Trophoblast cell (in vitro differentiated cells and primary cell): ENCODE measurements around the gene ZNF662.

Experiments used
- DNase-seq, 2 donors: peaks; one replicate each; pipeline ENCODE4 v3.0.0-alpha.2; 2016
- H2AFZ ChIP-seq: 2 replicates; pipeline ENCODE4 v1.6.1; 2013; ENCODE audit warnings: low read length, moderate library complexity, mild to moderate bottlenecking; ENCODE audit not compliant: insufficient read depth, poor library complexity
- H2AK5ac ChIP-seq: 2 replicates; pipeline ENCODE4 v1.6.1; 2013; ENCODE audit warnings: mild to moderate bottlenecking, low read length
- H2BK120ac ChIP-seq: 2 replicates; pipeline ENCODE4 v1.6.1; 2013; ENCODE audit warnings: low read length, mild to moderate bottlenecking, moderate library complexity; ENCODE audit not compliant: insufficient read depth, poor library complexity
- H2BK12ac ChIP-seq: 2 replicates; pipeline ENCODE4 v1.6.1; 2013; ENCODE audit warnings: mild to moderate bottlenecking, low read length, moderate library complexity
- H2BK5ac ChIP-seq: 2 replicates; pipeline ENCODE4 v1.6.1; 2013; ENCODE audit warnings: low read length, low read depth, moderate library complexity, mild to moderate bottlenecking; ENCODE audit not compliant: poor library complexity
- H3K14ac ChIP-seq: 2 replicates; pipeline ENCODE4 v1.6.1; 2013; ENCODE audit warnings: mild to moderate bottlenecking, low read length
- H3K18ac ChIP-seq: 2 replicates; pipeline ENCODE4 v1.6.1; 2013; ENCODE audit warnings: mild to moderate bottlenecking, low read length
- H3K23ac ChIP-seq: 2 replicates; pipeline ENCODE4 v1.6.1; 2013; ENCODE audit warnings: low read length
- H3K27ac ChIP-seq: 2 replicates; pipeline ENCODE4 v1.5.1; 2013; ENCODE audit warnings: low read depth, mild to moderate bottlenecking, inconsistent platforms, low read length, moderate library complexity
- H3K27me3 ChIP-seq: 2 replicates; pipeline ENCODE4 v1.6.1; 2013; ENCODE audit warnings: inconsistent platforms, mild to moderate bottlenecking, low read length, moderate library complexity; ENCODE audit not compliant: insufficient read depth
- H3K36me3 ChIP-seq, 2 experiments: 1 replicate in 1 of 2; 2 replicates in 1 of 2; pipeline ENCODE4 v1.6.1; 2013; ENCODE audit warnings: low read length in 2 of 2, mild to moderate bottlenecking in 2 of 2, moderate library complexity in 1 of 2; ENCODE audit not compliant: insufficient read depth in 2 of 2, control insufficient read depth in 1 of 2
- H3K4ac ChIP-seq: 2 replicates; pipeline ENCODE4 v1.6.1; 2013; ENCODE audit warnings: low read depth, mild to moderate bottlenecking, low read length, moderate library complexity
- H3K4me1 ChIP-seq, 2 experiments: 1 replicate in 1 of 2; 2 replicates in 1 of 2; pipeline ENCODE4 v1.6.1; 2013; ENCODE audit warnings: low read length in 2 of 2, mild to moderate bottlenecking in 2 of 2, moderate library complexity in 1 of 2; ENCODE audit not compliant: insufficient read depth in 2 of 2, control insufficient read depth in 1 of 2
- H3K4me2 ChIP-seq: 2 replicates; pipeline ENCODE4 v1.6.1; 2013; ENCODE audit warnings: inconsistent platforms, mild to moderate bottlenecking, low read length, moderate library complexity
- H3K4me3 ChIP-seq: 2 replicates; pipeline ENCODE4 v1.5.1; 2013; ENCODE audit warnings: mild to moderate bottlenecking, low read depth, low read length, inconsistent platforms
- H3K79me1 ChIP-seq: one replicate; pipeline ENCODE4 v1.6.1; 2013; ENCODE audit warnings: low read length
- H3K79me2 ChIP-seq: 2 replicates; pipeline ENCODE4 v1.6.1; 2013; ENCODE audit warnings: low read length, mild to moderate bottlenecking; ENCODE audit not compliant: control insufficient read depth, insufficient read depth, poor library complexity
- H3K9ac ChIP-seq: 2 replicates; pipeline ENCODE4 v1.6.1; 2013; ENCODE audit warnings: mild to moderate bottlenecking, low read length
- H3K9me3 ChIP-seq: 2 replicates; pipeline ENCODE4 v1.6.1; 2013; ENCODE audit warnings: low read depth, mild to moderate bottlenecking, control low read depth, inconsistent platforms, low read length; ENCODE audit not compliant: insufficient read depth
- H4K12ac ChIP-seq: 2 replicates; pipeline ENCODE4 v1.6.1; 2013; ENCODE audit warnings: low read depth, mild to moderate bottlenecking, low read length, moderate library complexity
- H4K8ac ChIP-seq: 2 replicates; pipeline ENCODE4 v1.6.1; 2013; ENCODE audit warnings: low read depth, mild to moderate bottlenecking, low read length, moderate library complexity
- H4K91ac ChIP-seq: one replicate; pipeline ENCODE4 v1.6.1; 2013; ENCODE audit warnings: low read depth, mild to moderate bottlenecking, low read length, moderate library complexity
- WGBS: extraction: QIAGEN DNeasy Blood & Tissue Kit; methylation state at CpG from one replicate; pipeline ENCODE4 v1.1.7; 2013; ENCODE audit warnings: missing lambda C conversion rate; ENCODE audit not compliant: insufficient read length, insufficient coverage; ENCODE audit errors: extremely low coverage; 5-methylcytosine and 5-hydroxymethylcytosine counted together

Gene ZNF662

DNA sequence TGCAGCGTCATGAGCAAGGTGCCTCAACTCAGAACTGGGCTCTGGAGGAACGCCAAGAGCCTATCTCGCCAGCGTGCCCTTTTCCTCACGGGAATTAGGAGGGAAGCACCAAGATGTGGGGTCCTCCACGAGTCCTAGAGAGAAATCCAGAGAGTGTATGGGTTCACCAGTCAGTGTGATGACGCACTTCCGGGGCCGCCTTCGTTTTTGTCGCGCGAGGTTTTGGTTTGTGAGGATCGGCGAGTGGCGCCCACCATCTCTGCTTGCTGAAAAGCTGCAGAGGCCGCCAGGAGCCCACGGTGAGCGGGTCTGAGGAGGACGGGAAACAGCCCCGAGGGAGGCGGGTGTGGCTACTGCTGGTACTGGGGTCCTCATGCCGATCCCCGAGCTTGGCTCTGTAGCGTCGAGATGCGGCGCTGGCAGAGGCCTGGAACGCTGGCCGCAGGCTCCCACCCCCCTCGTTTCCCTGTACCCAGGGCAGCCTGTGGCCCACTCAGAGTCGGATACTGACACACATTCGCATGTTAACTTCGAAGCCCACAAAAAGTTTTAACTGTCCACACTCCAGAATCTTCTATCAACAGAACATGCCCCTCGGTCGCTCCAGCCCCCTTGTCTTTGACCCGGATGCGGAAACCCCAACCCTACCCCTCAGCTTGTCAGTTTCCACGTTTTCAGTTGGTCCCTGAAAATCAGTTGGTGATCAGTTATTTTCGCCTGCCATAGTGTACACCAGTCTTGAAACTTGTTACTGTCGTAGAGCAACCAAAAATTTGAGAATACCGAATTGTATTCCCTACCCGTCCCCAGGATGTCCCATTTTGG, 30.4 kb downstream of the ZNF662 start:
- Histone ChIP-seq H3K23ac (no peak overlapping the region), H2BK5ac (no peak overlapping the region), H2BK12ac (no peak overlapping the region), H3K4me2 (no peak overlapping the region), H4K8ac (no peak overlapping the region), H3K18ac (no peak overlapping the region), H3K4me1 (no peaks in the 10 kb centered on the region), H4K12ac (no peak overlapping the region), H2AFZ (no peak overlapping the region), H2BK120ac (no peak overlapping the region), H4K91ac (no peak overlapping the region), H3K9ac (no peak overlapping the region), H3K4me3 (no peak overlapping the region), H3K9me3 (no peaks in the 10 kb centered on the region), H3K79me1 (no peaks in the 10 kb centered on the region), H3K27ac (no peak overlapping the region), H3K4ac (no peak overlapping the region), H3K27me3 (no peaks in the 10 kb centered on the region), H3K14ac (no peak overlapping the region), H3K79me2 (no peaks in the 10 kb centered on the region), H2AK5ac (no peak overlapping the region), H3K36me3 (no peaks in the 10 kb centered on the region)
- WGBS: no CpG with 5 or more reads among the region's 43 CpGs
- no peak for DNase-seq

DNA sequence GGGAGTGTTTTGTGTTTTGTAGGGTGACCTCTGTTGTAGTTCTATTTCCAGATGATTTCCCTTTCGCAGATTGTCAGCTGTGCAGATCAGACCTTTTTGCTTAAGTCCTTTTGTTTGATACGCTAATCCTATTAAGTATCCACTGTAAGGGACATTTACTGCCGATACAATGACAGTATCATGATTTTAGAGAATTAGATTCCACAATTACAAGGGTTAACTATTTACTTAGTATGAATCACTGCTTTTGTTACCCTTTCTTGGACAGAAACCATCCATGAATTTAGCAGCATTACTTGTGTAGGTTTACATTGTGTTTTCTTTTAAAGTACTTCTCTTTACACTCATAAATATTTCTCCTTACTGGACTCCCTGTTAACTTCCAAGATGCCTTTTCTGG, 31.4 kb downstream of the ZNF662 start:
- no peak overlapping the region for H4K8ac ChIP-seq
- H3K4me3 ChIP-seq: no peak overlapping the region
- H3K14ac ChIP-seq: no peak overlapping the region
- H2BK120ac ChIP-seq: no peak overlapping the region
- H4K12ac ChIP-seq: no peak overlapping the region
- H2AFZ ChIP-seq: no peak overlapping the region
- no peaks in the 10 kb centered on the region for H3K36me3 ChIP-seq
- no peaks in the 10 kb centered on the region for H3K79me1 ChIP-seq
- no peaks in the 10 kb centered on the region for H3K9me3 ChIP-seq
- no peak overlapping the region for H3K9ac ChIP-seq
- no peak overlapping the region for H3K4ac ChIP-seq
- H3K4me1 ChIP-seq: no peaks in the 10 kb centered on the region
- H3K27me3 ChIP-seq: no peaks in the 10 kb centered on the region
- no peak for DNase-seq
- no peak overlapping the region for H3K18ac ChIP-seq
- no peak overlapping the region for H3K23ac ChIP-seq
- no peak overlapping the region for H4K91ac ChIP-seq
- H3K4me2 ChIP-seq: no peak overlapping the region
- no peak overlapping the region for H3K27ac ChIP-seq
- H2AK5ac ChIP-seq: no peak overlapping the region
- no peaks in the 10 kb centered on the region for H3K79me2 ChIP-seq
- WGBS: no CpG with 5 or more reads among the region's 3 CpGs
- no peak overlapping the region for H2BK12ac ChIP-seq
- no peak overlapping the region for H2BK5ac ChIP-seq

DNA sequence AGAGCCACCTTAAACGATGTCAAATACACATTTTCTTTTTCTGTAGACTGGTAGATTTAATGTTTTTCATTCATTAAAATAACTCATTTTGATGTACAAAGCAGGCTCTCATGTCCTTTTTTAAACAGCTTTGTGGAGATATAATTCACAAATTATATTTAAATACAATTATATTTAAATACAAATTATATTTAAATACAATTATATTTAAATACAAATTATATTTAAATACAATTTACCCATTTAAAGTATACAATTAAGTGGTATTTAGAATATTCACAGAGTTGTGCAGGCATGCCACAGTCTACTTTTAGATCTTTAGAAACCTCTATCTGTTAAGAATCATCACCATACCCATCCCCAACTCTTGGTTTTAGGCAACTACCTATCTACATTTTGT, 36.8 kb downstream of the ZNF662 start:
- Histone ChIP-seq H3K23ac (no peak overlapping the region), H3K27me3 (no peaks in the 10 kb centered on the region), H2AFZ (no peak overlapping the region), H4K91ac (no peak overlapping the region), H3K9ac (no peak overlapping the region), H3K9me3 (no peaks in the 10 kb centered on the region), H3K4me3 (no peak overlapping the region), H3K4me1 (no peaks in the 10 kb centered on the region), H4K12ac (no peak overlapping the region), H3K36me3 (no peaks in the 10 kb centered on the region), H3K79me1 (no peaks in the 10 kb centered on the region), H2BK5ac (no peak overlapping the region), H2BK120ac (no peak overlapping the region), H4K8ac (no peak overlapping the region), H2AK5ac (no peak overlapping the region), H3K4me2 (no peak overlapping the region), H3K27ac (no peak overlapping the region), H3K79me2 (no peaks in the 10 kb centered on the region), H3K4ac (no peak overlapping the region), H3K14ac (no peak overlapping the region), H2BK12ac (no peak overlapping the region), H3K18ac (no peak overlapping the region)
- WGBS: no CpG with 5 or more reads among the region's 1 CpG
- no peak for DNase-seq

DNA sequence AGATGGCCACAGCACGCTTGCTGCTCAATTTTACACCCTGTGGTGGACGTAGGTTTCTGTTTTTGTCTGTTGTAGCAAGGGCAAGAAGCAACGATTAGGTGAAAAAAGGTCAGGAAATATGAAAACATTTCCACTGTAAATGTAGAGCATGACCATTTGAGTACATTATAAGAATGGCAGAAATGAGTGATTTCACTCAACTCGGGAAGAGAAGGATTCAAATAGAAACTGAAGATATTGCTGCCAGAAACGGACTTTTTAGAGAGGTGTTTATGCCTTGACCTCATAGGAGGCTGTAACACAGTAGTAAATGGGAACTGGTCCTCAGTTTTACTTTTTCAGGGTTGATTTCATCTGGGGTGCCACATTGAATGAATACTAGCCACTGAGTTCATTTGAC, 40.1 kb downstream of the ZNF662 start:
- no CpG with 5 or more reads among the region's 5 CpGs for WGBS

More for the DNA sequence above, 40.1 kb downstream of the ZNF662 start:
- Histone ChIP-seq H3K79me2 (no peaks in the 10 kb centered on the region), H3K9ac (no peak overlapping the region), H3K36me3 (no peaks in the 10 kb centered on the region), H4K91ac (no peak overlapping the region), H3K4me3 (no peak overlapping the region), H2BK5ac (no peak overlapping the region), H3K18ac (no peak overlapping the region), H3K27ac (no peak overlapping the region), H2BK12ac (no peak overlapping the region), H3K14ac (no peak overlapping the region), H2BK120ac (no peak overlapping the region), H2AK5ac (no peak overlapping the region), H3K27me3 (no peaks in the 10 kb centered on the region), H4K12ac (no peak overlapping the region), H2AFZ (no peak overlapping the region), H3K4me2 (no peak overlapping the region), H3K9me3 (no peaks in the 10 kb centered on the region), H3K23ac (no peak overlapping the region), H3K4me1 (no peaks in the 10 kb centered on the region), H3K4ac (no peak overlapping the region), H3K79me1 (no peaks in the 10 kb centered on the region), H4K8ac (no peak overlapping the region)
- no peak for DNase-seq
